GM12892 (cell line): ENCODE data around the gene LARP1B.

Experiments used
- POLR2A ChIP-seq: IDR thresholded peaks from 2 replicates; pipeline ENCODE4 v1.6.1; 2011; ENCODE audit warnings: low read depth, low read length, control low read depth
- TAF1 ChIP-seq: IDR thresholded peaks from 2 replicates; pipeline ENCODE4 v1.6.1; 2011; ENCODE audit warnings: low read depth, mild to moderate bottlenecking, control low read depth, low read length, borderline replicate concordance

- no peak for TF ChIP-seq TAF1
- TF ChIP-seq POLR2A, result no peak
Observed at GRCh38 chr4:128163177-128164117, 102.3 kb downstream of the LARP1B start.
